ENCODE measurements around the gene BPIFB2.

DNA sequence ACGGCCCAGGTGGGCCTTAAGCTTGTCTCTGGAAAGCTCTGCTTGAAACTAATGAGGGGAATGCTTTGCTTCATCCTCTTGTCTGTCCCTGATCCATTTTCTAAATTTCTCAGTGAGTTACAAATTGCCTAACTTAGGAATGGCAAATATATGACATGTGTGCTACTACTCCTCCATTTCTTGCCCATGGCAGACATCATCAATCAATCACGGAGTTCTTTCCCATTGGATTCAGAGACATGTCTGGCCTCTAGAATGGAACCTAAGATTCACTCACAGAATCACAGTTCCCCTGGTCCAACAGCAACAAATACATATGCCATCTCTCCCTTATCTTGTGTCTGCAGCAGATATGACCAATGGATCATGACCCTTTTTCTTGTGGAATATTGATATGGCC lies 65.3 kb downstream of the BPIFB2 start:
- TF ChIP-seq, protein P1, sequence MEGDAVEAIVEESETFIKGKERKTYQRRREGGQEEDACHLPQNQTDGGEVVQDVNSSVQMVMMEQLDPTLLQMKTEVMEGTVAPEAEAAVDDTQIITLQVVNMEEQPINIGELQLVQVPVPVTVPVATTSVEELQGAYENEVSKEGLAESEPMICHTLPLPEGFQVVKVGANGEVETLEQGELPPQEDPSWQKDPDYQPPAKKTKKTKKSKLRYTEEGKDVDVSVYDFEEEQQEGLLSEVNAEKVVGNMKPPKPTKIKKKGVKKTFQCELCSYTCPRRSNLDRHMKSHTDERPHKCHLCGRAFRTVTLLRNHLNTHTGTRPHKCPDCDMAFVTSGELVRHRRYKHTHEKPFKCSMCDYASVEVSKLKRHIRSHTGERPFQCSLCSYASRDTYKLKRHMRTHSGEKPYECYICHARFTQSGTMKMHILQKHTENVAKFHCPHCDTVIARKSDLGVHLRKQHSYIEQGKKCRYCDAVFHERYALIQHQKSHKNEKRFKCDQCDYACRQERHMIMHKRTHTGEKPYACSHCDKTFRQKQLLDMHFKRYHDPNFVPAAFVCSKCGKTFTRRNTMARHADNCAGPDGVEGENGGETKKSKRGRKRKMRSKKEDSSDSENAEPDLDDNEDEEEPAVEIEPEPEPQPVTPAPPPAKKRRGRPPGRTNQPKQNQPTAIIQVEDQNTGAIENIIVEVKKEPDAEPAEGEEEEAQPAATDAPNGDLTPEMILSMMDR (IDR thresholded peaks at IDR 0.05), result no peak
- no peak for TF ChIP-seq POLR2A (IDR thresholded peaks at IDR 0.05)
